H1 (cell line): ENCODE results near the gene DMBX1. TPM values are rescaled to one million over a fixed set of nuclear protein-coding genes. Genes with fewer than 3 reads are reported as not detected.

ENCODE experiments used
- CTCF ChIA-PET: fragments of 300-600 bp; sonication (Branson Sonifier 250); formaldehyde crosslinking; loops from one replicate; lab custom pipeline; 2021; ENCODE audit not compliant: partially characterized antibody; lab: Charles Lee
- POLR2A ChIA-PET: fragments of 300-600 bp; sonication (Branson Sonifier 250); formaldehyde crosslinking; loops from one replicate; lab custom pipeline; 2021; ENCODE audit warnings: inconsistent platforms; ENCODE audit not compliant: partially characterized antibody; lab: Charles Lee
- DNase-seq, 2 experiments: peaks; one replicate each; pipeline versions ENCODE4 v3.0.0 to v3.0.0-alpha.2; 2010 to 2022; ENCODE audit warnings: low spot score in 2 of 2, low read depth in 1 of 2, mixed read lengths in 1 of 2
- FAIRE-seq: peaks from 2 replicates; lab custom pipeline; 2011; peaks lifted over from hg19 to GRCh38; lab: Jason Lieb, UNC
- H2AFZ ChIP-seq: 2 replicates; pipeline ENCODE4 v1.8.1; 2012; ENCODE audit warnings: low read length, inconsistent platforms
- H2AK5ac ChIP-seq: 2 replicates; pipeline ENCODE4 v1.6.1; 2013; ENCODE audit warnings: low read depth, low read length
- H2BK120ac ChIP-seq: replicated peaks from 2 replicates; pipeline ENCODE3; 2013; ENCODE audit warnings: low read depth, low read length, inconsistent platforms
- H2BK12ac ChIP-seq: 2 replicates; pipeline ENCODE4 v1.6.1; 2013; ENCODE audit warnings: low read depth, low read length
- H2BK15ac ChIP-seq: 2 replicates; pipeline ENCODE4 v1.6.1; 2013; ENCODE audit warnings: low read length
- H2BK20ac ChIP-seq: 2 replicates; pipeline ENCODE4 v1.6.1; 2013; ENCODE audit warnings: low read length
- H2BK5ac ChIP-seq: 2 replicates; pipeline ENCODE4 v1.6.1; 2013; ENCODE audit warnings: low read depth, low read length
- H3K14ac ChIP-seq: 2 replicates; pipeline ENCODE4 v1.6.1; 2013; ENCODE audit warnings: inconsistent platforms; ENCODE audit not compliant: insufficient read length
- H3K18ac ChIP-seq: 2 replicates; pipeline ENCODE4 v1.6.1; 2013; ENCODE audit warnings: low read length; ENCODE audit errors: extremely low read depth
- H3K23ac ChIP-seq: 2 replicates; pipeline ENCODE4 v1.6.1; 2013; ENCODE audit warnings: inconsistent platforms; ENCODE audit not compliant: insufficient read length
- H3K23me2 ChIP-seq: 2 replicates; pipeline ENCODE4 v1.6.1; 2013; ENCODE audit warnings: low read depth, low read length
- H3K27ac ChIP-seq: 2 replicates; pipeline ENCODE4 v1.6.1; 2011; ENCODE audit warnings: low read depth, low read length, inconsistent platforms
- H3K27me3 ChIP-seq, 4 experiments: replicated peaks in 1 of 4; 1 replicate in 1 of 4; 2 replicates in 3 of 4; pipeline versions ENCODE4 v1.6.1 to v1.8.1; 2011 to 2013; ENCODE audit warnings: low read length in 3 of 4, mild to moderate bottlenecking in 3 of 4, inconsistent platforms in 2 of 4, mixed read lengths in 2 of 4, moderate library complexity in 1 of 4; ENCODE audit not compliant: control insufficient read depth in 3 of 4, insufficient read depth in 3 of 4; ENCODE audit errors: extremely low read depth in 1 of 4
- H3K36me3 ChIP-seq, 4 experiments: 2 replicates each; pipeline versions ENCODE4 v1.6.1 to v1.8.1; 2011 to 2013; ENCODE audit warnings: mild to moderate bottlenecking in 4 of 4, low read length in 3 of 4, moderate library complexity in 2 of 4, control low read depth in 1 of 4, inconsistent platforms in 1 of 4; ENCODE audit not compliant: insufficient read depth in 4 of 4, control insufficient read depth in 2 of 4
- H3K4ac ChIP-seq: replicated peaks from 2 replicates; pipeline ENCODE3; 2013; ENCODE audit warnings: low read length, low read depth, mixed read lengths, inconsistent platforms; ENCODE audit not compliant: insufficient read length
- H3K4me1 ChIP-seq, 4 experiments: replicated peaks in 1 of 4; 1 replicate in 1 of 4; 2 replicates in 3 of 4; pipeline versions ENCODE4 v1.6.1 to v1.8.1; 2011 to 2013; ENCODE audit warnings: low read length in 3 of 4, inconsistent platforms in 2 of 4, mixed read lengths in 1 of 4; ENCODE audit not compliant: insufficient read depth in 4 of 4, control insufficient read depth in 3 of 4
- H3K4me2 ChIP-seq, 2 experiments: 2 replicates each; pipeline versions ENCODE4 v1.6.1 to v1.8.1; 2011 to 2013; ENCODE audit warnings: low read depth in 2 of 2, low read length in 2 of 2, control low read depth in 1 of 2, inconsistent platforms in 1 of 2, mild to moderate bottlenecking in 1 of 2; ENCODE audit not compliant: insufficient read depth in 1 of 2
- H3K4me3 ChIP-seq, 4 experiments: fragments of 200-600, 300-600 bp in 1 of 4; sonication (generic), shearing (Covaris generic), sonication (Bioruptor Twin) in 1 of 4; 2 replicates each; pipeline versions ENCODE4 v1.5.1 to v1.8.1; 2011 to 2016; ENCODE audit warnings: low read length in 4 of 4, low read depth in 3 of 4, control low read depth in 2 of 4, inconsistent platforms in 2 of 4, mild to moderate bottlenecking in 2 of 4, mixed read lengths in 1 of 4, moderate library complexity in 1 of 4; ENCODE audit not compliant: insufficient read depth in 2 of 4; ENCODE audit errors: extremely low read depth in 1 of 4
- H3K56ac ChIP-seq: replicated peaks from 2 replicates; pipeline ENCODE3; 2013; ENCODE audit warnings: low read depth, mild to moderate bottlenecking, mixed read lengths, low read length, inconsistent platforms; ENCODE audit not compliant: insufficient read length
- H3K79me1 ChIP-seq: 2 replicates; pipeline ENCODE4 v1.6.1; 2013; ENCODE audit warnings: low read depth, low read length, control low read depth
- H3K79me2 ChIP-seq, 2 experiments: 2 replicates each; pipeline versions ENCODE4 v1.6.1 to v1.8.1; 2012 to 2013; ENCODE audit warnings: low read length in 2 of 2, mild to moderate bottlenecking in 2 of 2, inconsistent platforms in 1 of 2; ENCODE audit not compliant: insufficient read depth in 2 of 2, control insufficient read depth in 1 of 2
- H3K9ac ChIP-seq, 4 experiments: replicated peaks in 1 of 4; 1 replicate in 1 of 4; 2 replicates in 3 of 4; pipeline versions ENCODE4 v1.6.1 to v1.8.1; 2011 to 2013; ENCODE audit warnings: low read depth in 3 of 4, low read length in 3 of 4, control low read depth in 2 of 4, mild to moderate bottlenecking in 2 of 4, moderate library complexity in 2 of 4, inconsistent platforms in 1 of 4; ENCODE audit errors: extremely low read depth in 1 of 4
- H3K9me3 ChIP-seq, 2 experiments: 2 replicates each; pipeline versions ENCODE4 v1.6.1 to v1.8.1; 2012 to 2013; ENCODE audit warnings: mild to moderate bottlenecking in 2 of 2, moderate library complexity in 2 of 2, control low read depth in 1 of 2, inconsistent platforms in 1 of 2, low read depth in 1 of 2, low read length in 1 of 2, mixed read lengths in 1 of 2; ENCODE audit not compliant: insufficient read depth in 2 of 2
- H4K20me1 ChIP-seq, 2 experiments: replicated peaks in 1 of 2; 2 replicates each; pipeline versions ENCODE3 to v1.8.1; 2011 to 2013; ENCODE audit warnings: inconsistent platforms in 2 of 2, low read length in 2 of 2, mild to moderate bottlenecking in 1 of 2; ENCODE audit not compliant: insufficient read depth in 2 of 2, control insufficient read depth in 1 of 2
- H4K5ac ChIP-seq: 2 replicates; pipeline ENCODE4 v1.6.1; 2013; ENCODE audit warnings: low read length, low read depth, mixed read lengths, inconsistent platforms; ENCODE audit not compliant: insufficient read length
- H4K8ac ChIP-seq: 2 replicates; pipeline ENCODE4 v1.8.0; 2013; ENCODE audit warnings: mild to moderate bottlenecking, moderate library complexity, low read length, inconsistent platforms; ENCODE audit not compliant: insufficient read depth; ENCODE audit errors: extremely low read depth
- H4K91ac ChIP-seq: replicated peaks from 2 replicates; pipeline ENCODE3; 2013; ENCODE audit warnings: low read length, mixed read lengths, inconsistent platforms; ENCODE audit not compliant: insufficient read length
- EZH2 ChIP-seq: fragments of 200-600 bp; sonication (generic); IDR thresholded peaks from 2 replicates; pipeline ENCODE4 v1.7.1; 2012; ENCODE audit warnings: low read depth, mild to moderate bottlenecking, moderate library complexity, low read length, inconsistent platforms; ENCODE audit not compliant: severe bottlenecking
- WGBS, 2 experiments: shearing (Covaris generic) in 1 of 2; methylation state at CpG; one replicate each; pipeline versions ENCODE4 v1.1.6 to v1.1.7; 2013 to 2015; ENCODE audit warnings: low lambda C conversion rate in 2 of 2, mixed read lengths in 2 of 2, inconsistent platforms in 1 of 2, low coverage in 1 of 2, missing lambda C conversion rate in 1 of 2; ENCODE audit not compliant: insufficient replicate concordance in 2 of 2, insufficient coverage in 1 of 2, insufficient read length in 1 of 2; ENCODE audit errors: extremely low coverage in 1 of 2, missing lambda C conversion rate in 1 of 2; 5-methylcytosine and 5-hydroxymethylcytosine counted together
- polyA plus RNA-seq, 7 experiments: library from polyadenylated mRNA; depleted of rRNA in 3 of 7; stranded (reverse) in 5 of 7; unstranded in 2 of 7; fragments of >200 nt in 5 of 7; fragments of 200-250 nt in 2 of 7; gene quantifications; 1 replicate in 5 of 7; 2 replicates in 1 of 7; 4 replicates in 1 of 7; pipeline versions ENCODE4 v1.2.1 to v1.2.3, GENCODE V29; 2011 to 2013; ENCODE audit warnings: missing spikeins in 2 of 7, mixed read lengths in 2 of 7
- total RNA-seq: library from RNA; stranded (reverse); fragmentation: NEBNext Ultra II Directional; extraction: Animal tissue kit (Norgen Biotek cat#: 25700); gene quantifications from 2 replicates; pipeline ENCODE4 v1.2.1, GENCODE V29; 2021
- TF ChIP-seq, protein P1 (sequence below): IDR thresholded peaks from 2 replicates; pipeline ENCODE4 v1.6.1; 2011; ENCODE audit warnings: low read depth, mild to moderate bottlenecking, low read length; ENCODE audit not compliant: insufficient read depth

The DMBX1 gene
- total and polyA plus RNA-seq, 2 of the 8 experiments (the other 6 are each of a cell fraction or from before 2014, with no cell fraction given), result 0.23 to 0.30 TPM

DNA sequence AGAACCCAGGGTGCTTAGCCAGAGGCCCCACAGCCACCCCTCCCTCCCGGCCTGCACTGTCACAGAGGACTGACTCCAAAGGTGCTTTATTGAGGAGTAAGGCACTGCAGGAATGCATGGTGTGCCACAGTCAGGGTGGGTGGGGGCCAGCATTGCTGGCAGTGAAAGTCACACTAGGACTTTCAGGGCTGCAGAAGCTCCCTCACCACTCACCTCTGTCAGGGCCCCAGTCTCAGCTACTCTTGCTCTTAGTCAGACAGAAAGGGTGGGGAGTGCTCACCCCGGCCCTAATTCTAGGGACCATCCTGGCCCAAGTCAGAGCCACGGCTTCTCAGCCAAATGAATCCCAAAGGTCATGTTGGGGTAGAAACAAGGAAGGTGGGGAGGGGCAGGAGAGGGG, 42.5 kb downstream of the DMBX1 start:
- no peak overlapping the region for H2BK15ac ChIP-seq
- H3K18ac ChIP-seq, result no peak overlapping the region
- DNase-seq (no peak), FAIRE-seq (no peak)
- H3K27me3 ChIP-seq, result peaks cover 27 to 82% (median 67%) of the 10 kb centered on the region in 4 experiments
- no peak overlapping the region for H2BK12ac ChIP-seq
- H4K5ac ChIP-seq, result no peak overlapping the region
- no peak overlapping the region for H3K4ac ChIP-seq
- H3K4me1 ChIP-seq, result peaks cover 0 to 5% (median 3%) of the 10 kb centered on the region in 4 experiments; a peak in 6 of 7 replicates
- peaks cover 7% of the 10 kb centered on the region; the same call in 1 of the 2 replicates for H3K23me2 ChIP-seq
- H3K36me3 ChIP-seq, result no peaks in the 10 kb centered on the region
- 75% methylated on average over 2 of the region's 3 CpGs; no CpG with 5 or more reads in 1 of the 2 experiments for WGBS, 2 experiments
- CTCF ChIA-PET, result interaction anchor here (0.9 to 25.0 kb wide), 12 partner anchors 12 to 118 kb away, joined by 3 to 1068 read pairs (median 8); partner anchors contain the start of genes DMBX1, KNCN and MKNK1
- H4K20me1 ChIP-seq, result peaks cover 2 to 3% of the 10 kb centered on the region in 2 experiments
- H3K9me3 ChIP-seq, result no peaks in the 10 kb centered on the region
- H2BK5ac ChIP-seq, result no peak overlapping the region
- TF ChIP-seq, protein P1, sequence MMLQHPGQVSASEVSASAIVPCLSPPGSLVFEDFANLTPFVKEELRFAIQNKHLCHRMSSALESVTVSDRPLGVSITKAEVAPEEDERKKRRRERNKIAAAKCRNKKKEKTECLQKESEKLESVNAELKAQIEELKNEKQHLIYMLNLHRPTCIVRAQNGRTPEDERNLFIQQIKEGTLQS, result no peak
- TF ChIP-seq EZH2, result peak; percentile 12
- H3K4me2 ChIP-seq, result no peak overlapping the region; a peak in 1 of 4 replicates
- H3K14ac ChIP-seq, result no peak overlapping the region
- H3K56ac ChIP-seq, result no peak overlapping the region
- no peak overlapping the region for H2AK5ac ChIP-seq
- no peak overlapping the region for H2BK20ac ChIP-seq
- H3K23ac ChIP-seq, result no peak overlapping the region
- no peaks in the 10 kb centered on the region for H3K79me1 ChIP-seq
- no peak overlapping the region for H4K91ac ChIP-seq
- POLR2A ChIA-PET, result interaction anchor here (0.9 kb wide), 1 partner anchor 85 kb away, joined by 3 read pairs; no protein-coding TSS in a partner anchor
- H2BK120ac ChIP-seq, result no peak overlapping the region
- no peak overlapping the region; the same call in 1 of the 2 replicates for H4K8ac ChIP-seq
- no peak overlapping the region for H3K9ac ChIP-seq
- H3K27ac ChIP-seq, result no peak overlapping the region
- no peak overlapping the region for H2AFZ ChIP-seq
- no peaks in the 10 kb centered on the region for H3K79me2 ChIP-seq
- no peak overlapping the region for H3K4me3 ChIP-seq
